Small intestine (tissue), 7 donors: Measurements from ENCODE around the gene POFUT1. TPM values are rescaled to one million over a fixed set of nuclear protein-coding genes. Genes with fewer than 3 reads are reported as not detected.
A peak's percentile ranks its signal among the peaks of the same experiment; 100 is the strongest.
"Not testable (repeated sequence)": the region's sequence is repeated elsewhere in the genome, so short reads cannot be mapped to it uniquely, and the experiment has no call there.

Experiments
- DNase-seq, 2 donors: peaks; one replicate each; pipeline versions ENCODE4 v3.0.0 to v3.0.0-alpha.2; 2013
- FAIRE-seq: peaks from 2 replicates; lab custom pipeline; 2012; peaks lifted over from hg19 to GRCh38; lab: Jason Lieb, UNC
- H3K27ac ChIP-seq, 3 donors: one replicate each; pipeline ENCODE4 v1.5.1; 2013; ENCODE audit warnings: low read length in 2 of 3, mild to moderate bottlenecking in 2 of 3, control low read depth in 1 of 3, inconsistent platforms in 1 of 3, low read depth in 1 of 3, moderate library complexity in 1 of 3
- H3K27me3 ChIP-seq, 3 donors: one replicate each; pipeline ENCODE4 v1.6.1; 2013; ENCODE audit warnings: low read length in 3 of 3, inconsistent platforms in 1 of 3; ENCODE audit not compliant: control insufficient read depth in 3 of 3, insufficient read depth in 3 of 3
- H3K36me3 ChIP-seq, 3 donors: one replicate each; pipeline ENCODE4 v1.6.1; 2013; ENCODE audit warnings: low read length in 3 of 3, inconsistent platforms in 1 of 3, low read depth in 1 of 3, mild to moderate bottlenecking in 1 of 3, moderate library complexity in 1 of 3; ENCODE audit not compliant: control insufficient read depth in 3 of 3, insufficient read depth in 2 of 3
- H3K4me1 ChIP-seq, 3 donors: one replicate each; pipeline ENCODE4 v1.6.1; 2013; ENCODE audit warnings: low read length in 2 of 3, inconsistent platforms in 1 of 3, low read depth in 1 of 3, mild to moderate bottlenecking in 1 of 3, moderate library complexity in 1 of 3; ENCODE audit not compliant: control insufficient read depth in 3 of 3, insufficient read depth in 2 of 3
- H3K4me3 ChIP-seq, 3 donors: one replicate each; pipeline ENCODE4 v1.5.1; 2013; ENCODE audit warnings: low read length in 3 of 3, control low read depth in 1 of 3, inconsistent platforms in 1 of 3, low read depth in 1 of 3, mild to moderate bottlenecking in 1 of 3, moderate library complexity in 1 of 3
- H3K9me3 ChIP-seq, 2 donors: one replicate each; pipeline ENCODE4 v1.6.1; 2013; ENCODE audit warnings: low read depth in 1 of 2, low read length in 1 of 2; ENCODE audit not compliant: control insufficient read depth in 2 of 2, insufficient read depth in 1 of 2
- WGBS, 3 donors: extraction: QIAGEN DNeasy Blood & Tissue Kit; methylation state at CpG; one replicate each; pipeline ENCODE4 v1.1.7; 2013; 5-methylcytosine and 5-hydroxymethylcytosine counted together
- polyA plus RNA-seq, 4 donors: library from polyadenylated mRNA; stranded (reverse) in 3 of 4; unstranded in 1 of 4; fragments of 200-250 nt in 3 of 4; fragments of 120-200 nt in 1 of 4; gene quantifications; one replicate each; pipeline versions ENCODE4 v1.2.1 to v1.2.3, GENCODE V29; 2013
- donor health status: healthy with polysubstance abuse.
- donor health status: control.
- donor health status: control.
- donor health status: Bipolar disorder and iron deficiency.
- donor health status: healthy.

Gene POFUT1
- polyA plus RNA-seq, 4 donors = 11.1 to 147 (median 21.0) TPM

DNA sequence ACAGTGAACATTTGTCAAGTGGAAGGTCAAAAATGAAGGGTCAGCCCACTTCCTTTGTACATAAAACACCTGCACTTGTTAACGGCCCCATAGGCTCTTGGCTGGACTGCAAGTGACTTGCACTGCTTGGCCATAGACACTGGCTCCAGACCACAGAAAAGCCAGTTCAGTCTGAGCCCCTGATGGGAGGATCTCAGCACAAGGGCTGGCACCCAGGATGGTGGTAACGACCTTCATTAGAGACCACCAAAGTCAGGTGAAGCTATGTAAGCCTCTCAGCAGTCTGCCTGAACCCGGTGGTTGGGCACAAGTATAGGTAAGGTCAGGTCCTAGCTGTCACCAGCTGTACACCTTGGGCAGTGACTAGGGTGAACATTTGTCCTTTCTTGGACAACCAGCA lies 16.3 kb upstream of the POFUT1 start:
- Histone ChIP-seq H3K4me3 (no peak overlapping the region), H3K4me1 (peaks cover 2 to 93% (median 6%) of the 10 kb centered on the region in 3 donors), H3K27ac (peak overlapping the region in 2 of 3 donors; percentile 35 to 93), H3K36me3 (peaks cover 6 to 77% (median 9%) of the 10 kb centered on the region in 3 donors), H3K9me3 (no peaks in the 10 kb centered on the region), H3K27me3 (no peaks in the 10 kb centered on the region)
- DNase-seq = no peak
- 70 to 76% (median 73%) methylated on average over 3 of the region's 3 CpGs for WGBS, 3 donors
- no peak for FAIRE-seq

DNA sequence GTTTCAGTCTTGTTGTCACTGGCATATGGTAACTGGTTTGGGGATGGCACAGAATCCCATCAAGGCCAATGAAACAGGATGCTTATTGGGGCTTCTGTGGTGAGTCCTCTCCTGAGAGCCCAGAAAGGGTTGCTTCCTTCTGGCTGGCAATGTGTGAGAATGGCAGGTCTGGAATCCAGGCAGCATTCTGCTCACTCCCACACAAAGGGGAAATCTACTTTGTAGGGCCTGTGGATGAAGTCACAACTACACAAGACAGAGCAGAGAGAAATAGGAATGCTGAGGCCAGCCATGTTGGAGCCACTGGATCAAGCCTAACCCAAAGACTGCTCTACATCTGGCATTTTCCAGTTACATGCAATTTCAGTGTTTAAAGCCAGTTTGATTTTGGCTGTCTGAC lies 15.8 kb upstream of the POFUT1 start:
- no peaks in the 10 kb centered on the region for H3K9me3 ChIP-seq
- H3K27ac ChIP-seq = peak overlapping the region in 1 of 3 donors; percentile 93
- DNase-seq (no peak), FAIRE-seq (no peak)
- peaks cover 2 to 90% (median 6%) of the 10 kb centered on the region in 3 donors for H3K4me1 ChIP-seq
- H3K36me3 ChIP-seq = peaks cover 9 to 81% (median 9%) of the 10 kb centered on the region in 3 donors
- no peaks in the 10 kb centered on the region for H3K27me3 ChIP-seq
- no peak overlapping the region for H3K4me3 ChIP-seq

DNA sequence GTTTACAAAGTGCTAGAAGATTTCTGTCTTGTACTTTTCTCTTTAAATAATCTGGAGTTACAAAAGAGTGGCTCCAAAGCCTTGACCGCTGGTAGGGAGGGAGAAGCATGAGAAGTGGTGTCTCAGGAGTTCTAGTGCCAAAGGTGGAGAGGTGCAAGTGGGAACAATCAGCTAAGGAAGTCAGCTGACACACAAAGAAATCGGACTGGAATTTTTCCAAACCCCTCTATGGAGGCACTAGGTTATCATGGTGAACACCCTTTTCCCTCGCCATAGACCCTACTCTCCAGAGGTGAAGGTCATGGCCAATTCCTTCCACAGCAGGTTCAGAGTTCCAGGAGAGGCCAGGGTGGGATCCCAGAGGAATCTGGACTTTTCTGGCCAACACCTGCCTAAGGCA lies 15.0 kb upstream of the POFUT1 start:
- Histone ChIP-seq H3K4me1 (peaks cover 2 to 82% (median 6%) of the 10 kb centered on the region in 3 donors), H3K27ac (peak overlapping the region in 2 of 3 donors; percentile 21 to 93), H3K9me3 (no peaks in the 10 kb centered on the region), H3K27me3 (no peaks in the 10 kb centered on the region), H3K4me3 (no peak overlapping the region), H3K36me3 (peaks cover 9 to 84% (median 13%) of the 10 kb centered on the region in 3 donors)
- FAIRE-seq (no peak), DNase-seq (no peak)
- WGBS, 3 donors = 15 to 61% (median 36%) methylated on average over 3 of the region's 3 CpGs

DNA sequence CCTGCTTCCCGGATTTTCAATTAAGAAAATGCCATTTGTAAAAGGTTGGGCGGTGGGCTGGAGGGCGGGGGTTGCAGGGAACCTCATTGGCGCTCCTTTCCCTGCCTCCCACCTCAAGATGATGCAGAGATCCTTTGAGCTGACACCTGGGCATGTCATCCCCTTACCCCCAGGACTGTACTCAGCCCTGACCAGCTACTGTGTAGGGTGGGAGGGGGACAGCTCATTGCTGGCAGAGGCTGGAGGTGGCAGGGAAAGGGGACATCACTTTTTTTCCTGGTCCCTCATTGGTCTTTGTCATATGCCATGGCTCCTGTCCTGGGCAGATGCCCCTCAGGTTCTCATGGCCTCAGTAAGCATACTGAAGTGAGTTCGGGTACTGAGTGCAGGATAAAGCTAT lies 14.3 kb upstream of the POFUT1 start:
- Histone ChIP-seq H3K36me3 (peaks cover 9 to 82% (median 15%) of the 10 kb centered on the region in 3 donors), H3K27ac (peak overlapping the region in 1 of 3 donors; percentile 93), H3K4me1 (peaks cover 3 to 75% (median 6%) of the 10 kb centered on the region in 3 donors)
- H3K27me3 ChIP-seq, H3K4me3 ChIP-seq, DNase-seq, FAIRE-seq, H3K9me3 ChIP-seq: not testable (repeated sequence)
- 54 to 67% (median 64%) methylated on average over 5 of the region's 5 CpGs for WGBS, 3 donors

DNA sequence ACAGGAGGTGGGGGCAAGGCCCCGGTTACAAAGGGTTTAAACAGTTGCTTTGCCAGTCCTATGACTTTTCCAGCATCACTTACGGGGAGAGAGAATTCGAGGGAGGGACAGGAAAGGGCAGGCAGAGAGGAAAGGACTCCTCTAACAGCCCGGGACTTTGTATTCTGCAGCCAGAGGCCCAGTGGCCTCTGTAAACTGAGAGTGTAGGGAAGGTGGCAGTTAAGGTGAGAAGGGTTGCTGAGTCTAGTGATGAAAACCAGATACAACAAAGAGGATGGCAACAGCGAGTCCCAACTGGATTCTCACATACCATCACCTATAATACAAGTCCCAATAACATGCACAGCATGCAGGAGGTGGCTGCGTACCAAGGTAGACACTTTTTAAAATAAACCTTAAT lies 13.7 kb upstream of the POFUT1 start:
- DNase-seq = peak; percentile 27 to 57
- H3K9me3 ChIP-seq = no peaks in the 10 kb centered on the region
- H3K27ac ChIP-seq = peak overlapping the region in 1 of 3 donors; percentile 93
- peaks cover 3 to 73% (median 6%) of the 10 kb centered on the region in 3 donors for H3K4me1 ChIP-seq
- H3K36me3 ChIP-seq = peaks cover 9 to 78% (median 18%) of the 10 kb centered on the region in 3 donors
- no peak for FAIRE-seq
- no peaks in the 10 kb centered on the region for H3K27me3 ChIP-seq
- 40 to 59% (median 47%) methylated on average over 6 of the region's 6 CpGs for WGBS, 3 donors
- no peak overlapping the region for H3K4me3 ChIP-seq

DNA sequence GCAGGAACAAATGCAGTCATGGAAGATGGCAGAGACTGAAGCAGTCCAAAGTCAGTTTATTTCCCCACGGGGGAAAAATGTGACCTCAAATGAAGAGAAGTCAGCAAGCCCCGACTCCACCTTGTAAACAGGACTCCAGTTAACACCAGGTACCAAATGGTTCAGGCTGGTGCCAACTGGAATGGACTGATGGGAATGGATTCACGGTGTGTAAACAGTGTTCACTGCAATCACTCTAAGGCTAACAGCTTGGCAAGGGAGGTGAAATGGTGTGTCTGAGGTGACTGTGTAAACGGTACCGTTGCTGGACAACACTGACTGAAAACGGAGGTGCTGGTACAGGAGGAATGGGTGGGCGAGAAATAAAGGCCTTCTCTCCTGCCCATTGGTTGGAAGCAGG lies 12.1 kb upstream of the POFUT1 start:
- H3K27ac ChIP-seq = peak overlapping the region in 1 of 3 donors; percentile 93

DNA sequence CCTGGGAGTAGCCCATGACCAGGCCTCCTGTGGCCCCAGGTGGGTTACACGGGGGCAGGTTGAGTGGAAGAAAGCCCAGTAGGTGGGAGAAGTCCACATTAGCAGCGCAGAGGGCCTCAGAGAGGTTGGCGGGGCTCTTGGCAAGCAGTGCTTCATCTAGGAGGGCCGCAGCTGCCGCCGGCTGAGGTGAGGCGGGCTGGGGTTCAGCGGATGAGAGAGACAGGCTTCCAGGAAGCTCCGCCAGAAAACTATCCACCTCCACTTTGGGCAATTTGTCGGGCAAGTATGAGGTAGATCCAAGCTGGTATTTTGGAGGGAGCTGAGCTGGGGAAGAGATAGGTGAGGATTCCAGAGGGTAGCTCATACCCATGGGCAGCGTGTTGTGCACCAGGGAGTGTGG lies 11.1 kb upstream of the POFUT1 start:
- not testable (repeated sequence) for DNase-seq, H3K9me3 ChIP-seq, H3K27me3 ChIP-seq, H3K4me3 ChIP-seq, FAIRE-seq
- H3K4me1 ChIP-seq = peaks cover 0 to 68% (median 1%) of the 10 kb centered on the region in 3 donors
- WGBS, 3 donors = 93 to 95% (median 94%) methylated on average over 11 of the region's 11 CpGs
- peaks cover 14 to 85% (median 27%) of the 10 kb centered on the region in 3 donors for H3K36me3 ChIP-seq
- H3K27ac ChIP-seq = peak overlapping the region in 1 of 3 donors; percentile 93

More for the DNA sequence above, 12.1 kb upstream of the POFUT1 start:
- WGBS, 3 donors = 35 to 70% (median 48%) methylated on average over 7 of the region's 7 CpGs
- Histone ChIP-seq H3K36me3 (peaks cover 9 to 85% (median 23%) of the 10 kb centered on the region in 3 donors), H3K4me3 (no peak overlapping the region), H3K9me3 (no peaks in the 10 kb centered on the region), H3K4me1 (peaks cover 0 to 68% (median 3%) of the 10 kb centered on the region in 3 donors), H3K27me3 (no peaks in the 10 kb centered on the region)
- FAIRE-seq (no peak), DNase-seq (peak in 1 of 2 donors; percentile 25)

DNA sequence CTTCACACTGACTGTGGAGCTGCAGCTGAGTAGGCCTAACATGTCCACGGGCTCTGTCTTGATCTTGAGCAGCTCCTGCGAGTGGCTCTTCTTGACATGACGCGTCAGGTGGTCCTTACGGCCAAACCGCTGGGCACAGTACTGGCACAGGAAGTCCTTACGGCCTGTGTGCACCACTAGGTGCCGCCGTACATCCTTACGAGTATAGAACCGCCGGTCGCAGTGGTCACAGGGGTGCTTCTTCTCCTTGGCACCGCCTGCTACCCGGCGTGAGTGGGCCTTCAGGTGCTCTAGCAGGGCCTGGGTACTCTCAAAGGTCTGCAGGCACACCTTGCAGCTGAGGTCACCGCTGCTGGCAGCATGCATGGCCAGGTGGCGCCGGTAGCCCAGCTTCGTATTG lies 10.5 kb upstream of the POFUT1 start:
- 91 to 95% (median 94%) methylated on average over 20 of the region's 20 CpGs for WGBS, 3 donors
- Histone ChIP-seq H3K36me3 (peaks cover 17 to 86% (median 28%) of the 10 kb centered on the region in 3 donors), H3K27ac (peak overlapping the region in 1 of 3 donors; percentile 55), H3K4me1 (peaks cover 0 to 68% (median 1%) of the 10 kb centered on the region in 3 donors)
- DNase-seq = peak in 1 of 2 donors; percentile 35
- FAIRE-seq, H3K4me3 ChIP-seq, H3K9me3 ChIP-seq, H3K27me3 ChIP-seq: not testable (repeated sequence)
